Right ventricle myocardium inferior (tissue), 1 donor: ENCODE results near the gene AKR1C1. TPM values are rescaled to one million over a fixed set of nuclear protein-coding genes. Genes with fewer than 3 reads are reported as not detected.
"Not testable (repeated sequence)": the region's sequence is repeated elsewhere in the genome, so short reads cannot be mapped to it uniquely, and the experiment has no call there.

Experiments
- ATAC-seq: fragments of 200-7000 bp; cut with Tn5 transposase; one replicate; pipeline ENCODE4 v1.9.1; 2020; ENCODE audit warnings: mild to moderate bottlenecking, moderate library complexity
- DNase-seq: peaks from one replicate; pipeline ENCODE4 v3.0.0; 2021; ENCODE audit errors: missing footprints
- intact Hi-C: fragments of 100-400 bp; cut with DNase I; formaldehyde crosslinking; loops from one replicate; pipeline ENCODE4 v1.11.0; 2022
- total RNA-seq: library from RNA; stranded (reverse); fragmentation: NEBNext Ultra II Directional; extraction: Animal tissue kit (Norgen Biotek cat#: 25700); gene quantifications from one replicate; pipeline ENCODE4 v1.2.1, GENCODE V29; 2021
- donor health status: DM: no; HTN: yes; CAD: no; lungs with severe emphysema.

Gene AKR1C1
- total RNA-seq, 1 donor from 2014 or later, result 39.6 TPM

DNA sequence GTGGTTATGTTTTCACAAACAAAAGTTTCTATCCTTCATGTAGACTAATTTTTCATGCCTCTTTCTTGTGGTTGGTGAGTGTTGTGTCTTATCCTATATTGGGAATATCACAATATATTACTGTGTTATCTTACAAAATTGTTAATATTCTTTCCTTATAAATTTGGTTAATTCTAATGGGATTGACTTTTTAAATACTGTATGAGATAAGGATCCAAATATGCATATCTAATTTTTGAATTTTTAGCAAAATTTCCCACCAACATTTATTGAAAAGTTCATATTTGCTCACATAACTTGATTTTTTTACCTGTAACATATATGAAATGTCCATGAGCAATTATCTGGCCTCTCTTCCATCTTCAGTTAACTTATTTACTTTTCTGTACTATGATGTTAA, 11.2 kb downstream of the AKR1C1 start:
- ATAC-seq, intact Hi-C loops, DNase-seq: not testable (repeated sequence)

DNA sequence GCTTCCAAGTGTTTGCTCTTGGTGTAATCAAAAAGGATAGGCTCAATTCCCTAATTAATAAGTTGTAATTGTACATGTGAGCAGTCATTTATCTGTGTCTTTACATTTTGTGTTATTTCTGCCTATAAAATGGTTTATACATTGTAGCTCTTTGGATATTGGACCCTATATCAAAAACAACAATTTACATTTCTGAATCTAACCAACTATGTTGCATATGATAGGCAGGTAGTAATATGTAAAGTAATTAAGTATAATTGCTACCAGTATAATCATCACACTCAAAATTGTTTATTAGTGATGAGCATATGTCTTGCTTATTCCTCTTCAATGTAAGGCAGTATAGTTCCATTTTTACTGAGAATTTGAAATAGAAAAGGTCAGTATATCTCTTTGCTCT, 13.8 kb downstream of the AKR1C1 start:
- no peak for DNase-seq
- ATAC-seq, result no peak
- intact Hi-C loops, result no loop called here

DNA sequence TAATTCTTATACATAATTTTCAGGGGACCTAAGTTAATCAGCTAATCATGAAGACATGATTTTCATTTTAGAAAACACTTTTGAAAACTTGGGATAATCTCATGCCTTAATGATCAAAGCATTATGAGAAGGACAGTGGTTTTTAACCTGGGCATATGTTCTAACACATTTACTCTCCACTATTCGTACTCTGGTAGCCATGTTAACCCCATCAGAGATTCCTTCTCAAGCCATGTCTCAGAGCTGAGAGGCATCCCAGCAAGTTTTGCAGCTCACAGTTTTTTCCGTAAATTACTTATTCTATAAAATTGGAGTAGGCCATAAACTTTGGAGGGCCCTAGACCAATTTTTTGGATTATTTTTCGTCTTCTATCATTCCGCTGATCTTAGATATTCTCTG, 15.7 kb downstream of the AKR1C1 start:
- DNase-seq (no peak), ATAC-seq (no peak)
- intact Hi-C loops, result no loop called here

DNA sequence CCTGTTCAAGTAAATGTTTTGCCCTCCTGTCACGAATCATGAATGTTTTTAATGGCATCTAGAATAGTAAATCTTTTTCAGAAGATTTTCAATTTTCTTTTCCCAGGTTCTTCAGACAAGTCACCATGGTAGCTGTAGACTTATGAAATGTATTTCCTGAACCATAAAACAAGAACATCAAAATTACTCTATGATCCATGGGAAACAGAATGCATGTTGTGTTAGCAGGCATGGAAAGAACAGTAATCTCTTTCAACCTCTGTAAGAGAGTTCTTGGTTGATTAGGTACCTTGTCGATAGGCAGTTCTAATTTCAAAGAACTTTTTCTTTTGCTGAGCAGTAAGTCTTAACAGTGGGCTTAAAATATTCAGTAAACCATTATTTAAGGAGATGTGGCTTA, 17.6 kb downstream of the AKR1C1 start:
- ATAC-seq (no peak), DNase-seq (no peak)
- intact Hi-C loops, result no loop called here

DNA sequence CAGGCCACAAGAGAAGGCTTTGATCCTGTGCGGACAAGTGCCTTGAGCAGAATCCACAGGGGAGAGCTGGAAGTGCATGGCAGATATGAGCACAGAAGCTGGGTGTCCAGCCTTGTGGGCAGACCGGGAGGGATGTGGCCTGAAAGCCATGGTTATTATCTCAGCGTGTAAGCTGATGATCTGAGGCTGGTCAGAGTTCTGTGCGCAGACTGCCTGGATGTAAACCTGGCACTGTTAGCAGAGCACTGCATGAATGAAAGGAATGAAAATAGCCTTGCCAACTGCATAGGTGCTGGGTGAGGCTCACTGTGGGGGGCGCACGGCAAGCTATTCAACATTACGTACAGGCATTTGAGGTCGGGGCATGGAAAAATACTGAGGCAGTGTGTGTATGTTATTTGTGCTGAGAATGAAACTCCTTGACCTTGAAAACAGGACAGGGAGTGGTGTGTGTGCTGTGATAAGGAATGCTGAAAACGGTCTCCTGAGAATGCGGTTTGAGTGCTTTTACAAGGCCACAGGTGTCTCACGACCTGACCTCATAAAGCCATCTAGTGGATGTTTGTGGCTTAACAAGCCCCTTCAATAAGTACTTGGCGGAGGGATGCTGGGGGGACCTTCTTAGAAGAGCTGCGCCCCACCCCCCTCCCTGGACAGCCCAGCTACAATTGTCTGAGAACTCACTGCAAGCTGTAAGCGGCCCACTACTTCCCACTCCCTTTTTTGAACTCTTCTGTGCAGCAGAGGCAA, 18.7 kb downstream of the AKR1C1 start:
- ATAC-seq, result peak; percentile 47
- peak; percentile 62 for DNase-seq
- intact Hi-C loops, result loop anchor here (2.0 kb wide), 1 partner anchor 133 kb away; no protein-coding TSS in a partner anchor

DNA sequence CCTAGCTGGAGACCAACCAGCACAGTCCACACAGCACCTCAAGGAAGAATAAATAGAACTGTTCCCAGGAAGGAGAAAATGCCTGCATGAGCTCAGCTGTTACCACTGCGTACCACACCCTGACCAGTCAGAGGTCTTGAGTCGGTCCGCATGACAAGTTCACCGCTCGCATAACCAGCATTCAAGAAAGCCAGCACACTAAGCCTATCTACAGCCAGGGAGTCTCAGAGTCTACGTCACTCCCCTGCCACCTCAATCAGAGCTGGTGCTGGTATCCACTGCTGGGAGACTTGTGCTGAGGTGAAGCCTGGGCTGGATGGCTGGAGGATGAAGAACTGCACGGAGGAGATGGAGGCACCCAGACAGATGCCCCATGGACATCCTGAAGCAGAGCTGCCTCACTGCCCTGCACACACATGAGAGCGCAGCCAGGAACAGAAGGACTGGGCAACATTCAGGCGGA, 19.6 kb downstream of the AKR1C1 start:
- intact Hi-C loops, result loop anchor here (2.0 kb wide), 1 partner anchor 134 kb away; no protein-coding TSS in a partner anchor
- ATAC-seq (peak; percentile 20), DNase-seq (peak; percentile 47)

DNA sequence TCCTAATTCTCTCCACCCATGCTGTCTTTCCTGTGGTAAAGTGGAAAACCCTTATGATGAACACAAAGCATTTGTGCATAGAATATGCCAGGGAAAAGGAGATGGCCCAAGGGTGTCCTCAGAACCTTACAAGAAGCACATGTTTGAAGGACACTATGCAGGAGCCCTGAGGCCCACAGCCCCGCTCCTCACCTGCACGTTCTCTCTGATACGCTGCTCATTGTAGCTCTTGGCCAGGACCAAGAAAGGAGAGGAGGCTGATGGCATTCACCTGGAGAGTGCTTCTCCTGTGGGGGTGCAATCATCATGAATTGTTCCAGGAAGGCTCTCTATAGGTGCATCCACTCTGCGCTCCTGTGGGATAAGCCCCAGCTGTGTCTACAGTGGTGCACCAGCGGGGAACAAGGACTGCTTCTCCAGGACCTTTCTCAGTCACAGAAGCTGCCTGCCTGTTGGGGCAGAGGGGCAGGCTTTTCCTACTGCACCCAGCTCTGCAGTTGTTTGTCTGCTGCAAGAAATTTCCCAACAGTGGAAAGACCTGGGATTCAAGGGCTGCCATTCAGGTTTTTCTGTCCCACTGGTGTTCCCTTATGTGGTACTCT, 20.5 kb downstream of the AKR1C1 start:
- intact Hi-C loops, result loop anchor here (2.0 kb wide), 1 partner anchor 135 kb away; no protein-coding TSS in a partner anchor
- DNase-seq (no peak), ATAC-seq (no peak)

DNA sequence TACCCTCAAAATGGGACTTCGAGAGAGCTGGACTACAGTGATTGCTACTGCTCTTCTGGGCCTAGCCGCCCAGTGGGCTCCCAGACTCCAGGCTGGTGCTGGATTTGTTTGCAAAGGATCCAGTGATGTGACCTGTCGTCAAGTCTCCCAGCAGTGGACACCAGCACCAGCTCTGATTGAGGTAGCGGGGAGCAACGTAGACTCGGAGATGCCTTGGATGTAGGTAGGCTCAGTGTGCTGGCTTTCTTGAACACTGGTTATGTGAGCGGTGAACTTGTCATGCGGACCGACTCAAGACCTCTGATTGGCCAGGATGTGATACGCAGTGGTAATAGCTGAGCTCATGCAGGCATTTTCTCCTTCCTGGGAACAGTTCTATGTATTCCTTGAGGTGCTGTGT, 21.0 kb downstream of the AKR1C1 start:
- no peak for DNase-seq
- intact Hi-C loops, result no loop called here
- ATAC-seq, result no peak

DNA sequence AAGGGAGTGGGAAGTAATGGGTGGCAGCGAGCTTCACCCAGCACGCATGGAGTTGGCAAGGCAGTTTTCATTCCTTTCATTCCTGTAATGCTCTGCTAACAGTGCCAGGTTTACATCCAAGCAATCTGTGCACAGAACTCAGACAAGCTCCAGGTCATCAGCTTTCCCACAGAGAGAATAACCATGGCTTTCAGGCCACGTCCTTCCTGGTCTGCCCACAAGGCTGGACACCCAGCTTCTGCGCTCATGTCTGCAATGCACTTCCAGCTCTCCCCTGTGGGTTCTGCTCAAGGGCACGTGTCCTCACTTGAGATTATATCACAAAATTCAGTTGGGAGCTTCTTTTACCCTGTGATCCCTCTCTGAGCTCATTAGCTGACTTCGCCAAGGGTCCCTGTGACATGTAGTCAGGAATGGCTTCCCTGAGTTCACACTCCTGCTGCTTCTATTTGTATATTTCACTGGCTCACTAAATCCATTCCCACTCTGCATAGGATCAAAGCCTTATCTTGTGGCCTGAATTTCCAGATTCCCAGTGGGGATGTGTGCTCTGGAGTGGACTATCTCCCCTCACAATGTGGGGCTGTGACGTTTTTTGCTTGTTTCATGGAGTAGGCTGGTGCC, 21.9 kb downstream of the AKR1C1 start:
- intact Hi-C loops, result no loop called here
- DNase-seq (no peak), ATAC-seq (peak; percentile 66)

DNA sequence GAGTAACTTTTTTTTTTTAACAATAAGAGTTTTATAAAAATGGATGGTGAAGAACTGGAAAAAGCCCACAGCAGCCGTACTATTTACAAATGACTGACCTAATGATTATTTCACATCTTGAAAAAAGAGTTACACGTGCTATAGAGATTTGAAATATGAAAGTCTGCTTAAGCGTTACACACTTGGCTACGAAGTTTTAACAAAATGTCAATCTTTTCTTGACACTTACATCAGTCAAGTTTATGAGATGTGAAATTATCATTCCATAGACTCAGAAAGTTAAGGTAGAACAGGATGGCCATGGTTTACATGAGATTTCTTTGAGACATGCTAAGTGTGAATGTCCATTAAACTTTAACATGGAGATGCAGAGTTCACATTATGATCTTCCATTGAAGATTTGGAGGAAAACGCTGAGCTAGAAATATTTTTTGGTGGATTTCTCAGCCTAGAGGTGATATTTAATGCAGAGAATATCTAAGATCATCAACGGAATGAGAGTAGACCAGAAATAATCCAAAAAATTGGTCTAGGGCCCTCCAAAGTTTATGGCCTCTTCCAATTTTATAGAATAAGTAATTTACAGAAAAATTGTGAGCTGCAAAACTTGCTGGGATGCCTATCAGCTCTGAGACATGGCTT, 24.9 kb downstream of the AKR1C1 start:
- ATAC-seq, intact Hi-C loops, DNase-seq: not testable (repeated sequence)

DNA sequence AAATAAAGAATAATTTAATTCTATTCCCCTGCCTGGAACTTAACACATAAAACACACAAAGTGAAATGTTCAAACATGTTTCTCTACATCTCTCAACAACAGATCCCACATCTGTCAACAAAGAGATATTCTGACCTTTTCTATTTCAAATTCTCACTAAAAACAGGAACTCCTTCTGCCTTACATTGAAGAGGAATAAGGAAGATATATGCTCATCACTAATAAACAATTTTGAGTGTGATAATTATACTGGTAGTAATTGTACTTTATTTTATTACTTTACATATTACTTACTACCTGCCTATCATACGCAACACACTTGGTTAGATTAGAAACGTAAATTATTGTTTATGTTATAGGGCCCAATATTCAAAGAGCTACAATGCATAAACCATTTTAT, 27.0 kb downstream of the AKR1C1 start:
- ATAC-seq (no peak), DNase-seq (no peak)
- intact Hi-C loops, result no loop called here

DNA sequence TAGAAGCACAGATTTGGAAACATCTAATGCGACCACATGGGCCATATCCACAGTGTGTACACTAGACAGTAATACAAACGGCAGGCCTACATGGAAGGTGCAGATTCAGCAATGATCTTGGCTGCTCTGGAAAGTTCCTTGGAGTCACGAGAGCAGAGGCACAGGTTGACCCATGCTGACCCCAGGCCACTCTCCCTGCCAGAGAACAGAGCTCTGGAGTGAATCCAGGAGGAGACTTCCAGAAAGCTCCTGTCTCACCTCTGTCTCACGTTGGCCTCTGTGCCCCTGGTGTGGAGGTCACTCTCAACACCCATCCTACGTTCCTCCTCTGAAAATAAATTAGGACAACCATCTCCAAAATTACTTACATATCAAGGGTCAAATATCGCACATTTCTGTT, 28.2 kb downstream of the AKR1C1 start:
- ATAC-seq, DNase-seq, intact Hi-C loops: not testable (repeated sequence)

DNA sequence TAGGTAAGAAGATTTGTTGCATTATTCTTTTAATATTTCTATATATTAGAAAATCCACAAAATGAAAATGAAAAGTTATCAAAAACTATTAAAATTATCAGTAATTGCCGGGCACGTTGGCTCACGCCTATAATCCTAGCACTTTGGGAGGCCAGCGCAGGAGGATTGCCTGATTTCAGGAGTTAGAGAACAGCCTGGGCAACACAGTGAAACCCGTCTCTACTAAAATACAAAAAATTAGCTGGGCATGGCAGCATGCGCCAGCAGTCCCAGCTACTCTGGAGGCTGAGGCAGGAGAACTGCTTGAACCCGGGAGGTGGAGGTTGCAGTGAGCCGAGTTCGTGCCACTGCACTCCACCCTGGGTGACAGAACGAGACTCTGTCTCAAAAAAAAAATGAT, 29.3 kb downstream of the AKR1C1 start:
- ATAC-seq, intact Hi-C loops, DNase-seq: not testable (repeated sequence)

DNA sequence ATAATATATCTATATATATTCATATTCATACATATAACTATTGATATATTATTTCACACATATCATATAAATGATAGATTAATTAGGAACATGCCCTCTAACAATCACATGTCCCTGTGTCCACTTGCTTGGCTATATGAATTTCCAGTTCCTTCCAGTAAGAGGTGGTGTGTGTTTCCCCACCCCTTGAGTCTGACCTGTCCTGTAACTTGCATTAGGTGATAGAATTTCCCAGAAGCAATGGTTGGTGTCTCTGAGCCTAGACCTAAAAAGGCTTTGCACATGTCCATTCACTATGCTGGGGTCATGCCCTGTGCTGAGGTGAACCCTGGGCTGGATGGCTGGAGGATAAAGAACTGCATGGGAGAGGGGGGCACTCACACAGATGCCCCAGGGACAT, 31.0 kb downstream of the AKR1C1 start:
- DNase-seq, intact Hi-C loops, ATAC-seq: not testable (repeated sequence)

DNA sequence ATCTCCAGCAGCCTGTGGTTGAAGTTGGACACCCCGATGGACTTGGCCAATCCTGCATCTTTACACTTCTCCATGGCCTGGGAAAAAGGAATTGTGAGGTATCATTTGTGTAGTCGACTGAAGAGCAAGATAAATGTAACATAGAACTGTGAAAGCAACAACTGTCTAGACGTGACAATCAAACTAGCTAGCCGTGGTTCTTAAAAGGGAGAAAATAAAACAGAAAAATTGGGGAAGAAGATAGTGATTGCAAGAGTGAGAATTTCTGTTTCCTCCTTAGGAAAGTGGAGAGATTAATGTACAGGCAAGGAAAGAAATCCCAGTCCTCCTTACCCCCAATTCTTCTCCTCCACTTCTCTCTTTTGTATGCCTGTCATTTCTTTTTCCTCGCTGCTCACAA, 35.5 kb downstream of the AKR1C1 start:
- intact Hi-C loops, result no loop called here
- DNase-seq (no peak), ATAC-seq (no peak)

DNA sequence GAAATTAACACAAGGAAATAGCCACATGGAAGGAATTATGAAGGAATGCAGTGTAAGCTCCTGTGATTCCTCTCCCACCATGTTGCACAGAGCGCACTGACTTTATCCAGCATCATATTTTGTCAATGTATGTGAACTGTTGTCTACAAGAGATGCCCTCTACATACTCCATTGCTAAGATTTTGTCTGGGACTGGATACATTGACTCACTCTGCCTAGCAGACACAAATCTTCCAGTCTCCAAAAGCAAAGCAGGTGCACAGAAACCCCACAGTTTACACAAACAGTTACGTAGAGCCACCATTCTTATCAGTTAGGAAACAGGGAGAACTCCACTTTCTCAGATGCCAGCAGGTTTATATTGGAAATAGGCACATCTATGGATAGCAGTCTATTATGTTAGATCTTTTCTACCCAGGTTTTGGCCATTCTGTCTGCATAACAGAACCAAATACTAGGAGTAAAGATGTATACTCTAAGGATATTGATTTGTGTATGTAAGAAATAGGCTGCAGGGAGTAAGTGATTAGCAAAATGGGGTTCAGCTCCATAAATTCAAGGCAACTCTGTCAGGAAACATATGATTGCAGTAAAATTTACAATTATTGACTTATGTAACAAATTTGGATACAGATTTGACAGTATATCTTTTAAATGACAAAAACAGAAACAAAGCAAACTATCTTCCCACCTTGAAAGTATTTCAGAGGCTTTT, 39.0 kb downstream of the AKR1C1 start:
- intact Hi-C loops, result no loop called here
- DNase-seq (no peak), ATAC-seq (no peak)

DNA sequence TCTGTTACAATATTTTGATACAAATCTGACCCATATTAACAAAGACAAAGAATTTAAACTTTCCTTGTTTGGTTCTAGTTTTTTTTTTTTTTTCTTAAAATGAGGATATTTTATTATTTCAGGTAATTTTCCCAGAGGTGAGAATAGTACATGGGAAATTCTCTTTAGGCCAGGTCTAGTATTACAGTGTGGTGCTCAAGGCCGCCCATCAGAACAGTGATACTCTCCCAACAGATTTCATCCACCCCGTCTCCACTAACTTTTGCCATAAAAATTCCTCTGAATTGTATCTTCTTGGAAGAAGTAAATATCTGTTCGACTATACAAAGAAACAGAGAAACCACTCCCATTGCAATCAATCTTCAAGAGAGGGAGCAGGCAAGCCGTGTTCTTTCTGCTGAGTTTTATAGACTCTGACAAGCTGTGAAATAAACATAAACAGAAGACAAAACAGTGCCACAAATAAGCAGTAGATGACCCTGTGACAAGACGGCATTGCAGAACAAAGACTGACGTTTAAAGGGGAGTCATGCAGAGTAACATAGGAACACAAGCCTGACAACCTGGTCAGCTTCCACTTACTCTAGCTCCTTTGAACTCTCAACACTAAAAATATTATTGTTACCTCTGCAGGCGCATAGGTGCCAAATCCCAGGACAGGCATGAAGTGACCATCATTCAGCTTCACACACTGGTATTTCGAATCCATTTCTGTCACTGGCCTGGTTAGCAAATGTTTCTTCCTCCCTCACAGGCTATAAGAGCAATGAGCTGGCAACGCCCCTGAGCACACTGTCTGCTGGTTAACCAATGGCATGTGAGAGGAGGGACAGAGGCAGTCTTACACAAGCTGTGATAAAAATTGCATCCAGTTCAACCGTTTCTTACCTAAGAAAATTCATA, 40.2 kb downstream of the AKR1C1 start, which contains the start of gene AKR1C2:
TSS of gene AKR1C2 (minus strand) at position 731 of the 903 bp plus-strand sequence. CDS start at position 709, 22 bp downstream.
- DNase-seq, intact Hi-C loops: not testable (repeated sequence)

DNA sequence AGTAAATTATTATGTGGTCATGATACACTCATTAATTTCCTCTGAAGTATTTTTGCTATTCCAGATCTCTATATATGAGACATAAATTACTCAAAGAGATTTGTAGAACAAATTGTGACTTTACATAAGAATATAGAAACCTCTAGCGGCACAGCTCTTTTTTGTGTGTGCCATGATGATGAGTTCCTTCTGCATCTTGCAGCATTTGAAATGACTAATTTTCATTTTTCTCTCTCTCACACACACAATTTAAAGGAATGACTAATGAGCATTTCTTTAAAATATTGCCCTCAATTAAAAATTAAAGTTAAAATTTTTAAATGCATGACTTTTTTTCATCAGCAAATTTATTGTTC, 40.8 kb downstream of the AKR1C1 start:
- ATAC-seq, intact Hi-C loops, DNase-seq: not testable (repeated sequence)

More for the DNA sequence above, 40.2 kb downstream of the AKR1C1 start, which contains the start of gene AKR1C2:
- ATAC-seq, result peak; percentile 96
